GM21423 (cell line): Measurements from ENCODE around the gene KIF26A.
"Not testable (repeated sequence)": the region's sequence is repeated elsewhere in the genome, so short reads cannot be mapped to it uniquely, and the experiment has no call there.

Experiments used
- ATAC-seq: cut with Tn5 transposase; IDR thresholded peaks from one replicate; pipeline ENCODE4 v1.9.1; 2021; ENCODE audit warnings: mild to moderate bottlenecking, moderate library complexity; ENCODE audit not compliant: unreplicated experiment

KIF26A gene

GRCh38 chr14:104220215-104221070 lies 82.1 kb downstream of the KIF26A start:
- no peak for ATAC-seq

DNA sequence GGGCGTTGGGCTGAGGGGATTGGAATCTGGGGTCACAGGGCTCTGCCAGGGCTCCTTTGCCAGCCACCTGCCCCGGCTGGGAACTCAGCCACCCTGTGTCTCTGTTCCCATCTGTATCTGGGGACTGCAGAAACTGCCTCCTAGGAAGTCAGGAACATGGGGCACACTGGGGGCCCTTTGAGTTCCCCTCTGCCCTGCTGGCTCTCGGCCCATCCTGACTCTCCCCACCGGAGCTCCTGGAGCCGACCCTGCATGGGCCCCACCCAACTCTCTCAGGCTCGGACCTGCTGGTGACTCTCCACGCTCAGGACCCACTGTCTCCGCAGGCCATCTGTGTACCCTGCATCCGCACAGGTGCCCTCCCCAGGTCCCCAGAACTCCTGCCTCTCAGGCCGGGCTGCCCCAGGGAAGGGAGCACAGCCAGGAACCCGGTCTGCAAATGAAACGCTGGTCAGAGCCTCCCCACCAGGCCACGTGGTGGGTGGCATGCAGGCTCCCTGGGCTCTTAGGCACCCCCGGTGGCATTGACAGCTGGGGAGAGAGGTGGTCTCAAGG lies 82.8 kb downstream of the KIF26A start:
- ATAC-seq, result no peak

- no peak for ATAC-seq
Observed at GRCh38 chr14:104221636-104222369, 83.4 kb downstream of the KIF26A start.

- no peak for ATAC-seq
Observed at GRCh38 chr14:104222396-104223036, 84.1 kb downstream of the KIF26A start.

- ATAC-seq, result no peak
Observed at GRCh38 chr14:104223101-104224041, 85.0 kb downstream of the KIF26A start.

GRCh38 chr14:104224131-104224505 lies 85.7 kb downstream of the KIF26A start:
- ATAC-seq, result no peak

DNA sequence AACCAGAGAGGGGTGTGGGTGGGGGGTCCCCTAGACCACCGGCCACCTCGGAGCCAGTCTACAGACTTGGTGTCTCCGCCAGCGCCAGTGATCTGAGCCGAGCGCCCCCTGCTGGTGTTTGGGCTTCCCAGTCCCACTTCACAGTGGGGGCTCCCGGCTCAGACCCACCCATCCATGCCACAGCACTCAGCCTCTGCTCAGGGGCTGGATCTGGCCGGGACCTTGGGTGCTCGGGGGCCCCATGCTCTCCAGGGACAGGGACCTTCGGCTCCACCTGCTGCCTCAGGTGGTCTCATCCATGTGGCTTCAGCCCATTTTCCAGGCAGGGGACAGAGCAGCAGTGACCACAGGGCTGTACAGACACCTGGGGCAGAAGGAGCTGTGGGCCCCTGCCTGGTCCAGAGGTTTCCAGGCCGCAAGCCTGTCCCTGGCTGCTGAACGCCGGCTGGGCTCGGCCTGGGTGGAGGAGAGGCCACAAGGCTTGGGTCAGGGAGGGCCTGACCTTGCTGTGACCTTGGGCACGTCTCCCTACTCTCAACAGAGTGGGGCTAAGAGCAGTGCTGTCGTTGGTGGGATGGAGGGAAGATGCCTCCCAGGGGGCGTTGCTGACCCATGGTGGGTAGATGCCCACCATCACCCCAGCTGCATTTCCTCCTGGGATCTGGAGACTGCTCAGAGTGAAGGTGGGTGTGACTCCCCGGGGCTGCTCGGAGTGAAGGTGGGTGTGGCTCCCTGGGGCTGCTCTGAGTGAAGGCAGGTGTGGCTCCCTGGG lies 86.3 kb downstream of the KIF26A start:
- ATAC-seq, result no peak

GRCh38 chr14:104225278-104226190 lies 87.1 kb downstream of the KIF26A start:
- not testable (repeated sequence) for ATAC-seq

- ATAC-seq, result no peak
Observed at GRCh38 chr14:104226421-104227383, 88.3 kb downstream of the KIF26A start.

GRCh38 chr14:104227806-104228205 lies 89.4 kb downstream of the KIF26A start:
- ATAC-seq, result no peak

GRCh38 chr14:104228221-104228620 lies 89.8 kb downstream of the KIF26A start:
- no peak for ATAC-seq

- ATAC-seq, result no peak
Observed at GRCh38 chr14:104228716-104229533, 90.5 kb downstream of the KIF26A start.

GRCh38 chr14:104229534-104230055 lies 91.2 kb downstream of the KIF26A start:
- ATAC-seq, result no peak

- ATAC-seq, result no peak
Observed at GRCh38 chr14:104230119-104230815, 91.9 kb downstream of the KIF26A start.
